NB4 (cell line): ENCODE results near the gene LRRC4.

Experiments
- MYC ChIP-seq: IDR thresholded peaks from 2 replicates; pipeline ENCODE4 v1.6.1; 2011; ENCODE audit warnings: low read depth, low read length
- POLR2A ChIP-seq: IDR thresholded peaks from 2 replicates; pipeline ENCODE4 v1.6.1; 2011; ENCODE audit warnings: mild to moderate bottlenecking; ENCODE audit not compliant: insufficient read length; ENCODE audit errors: extremely low read depth
- TF ChIP-seq, protein P1 (sequence below): IDR thresholded peaks from one replicate; pipeline ENCODE4 v1.5.1; 2012; ENCODE audit warnings: low read depth, low read length
- TF ChIP-seq, protein P2 (sequence below): IDR thresholded peaks from 2 replicates; pipeline ENCODE4 v1.6.1; 2011; ENCODE audit warnings: low read depth, low read length

DNA sequence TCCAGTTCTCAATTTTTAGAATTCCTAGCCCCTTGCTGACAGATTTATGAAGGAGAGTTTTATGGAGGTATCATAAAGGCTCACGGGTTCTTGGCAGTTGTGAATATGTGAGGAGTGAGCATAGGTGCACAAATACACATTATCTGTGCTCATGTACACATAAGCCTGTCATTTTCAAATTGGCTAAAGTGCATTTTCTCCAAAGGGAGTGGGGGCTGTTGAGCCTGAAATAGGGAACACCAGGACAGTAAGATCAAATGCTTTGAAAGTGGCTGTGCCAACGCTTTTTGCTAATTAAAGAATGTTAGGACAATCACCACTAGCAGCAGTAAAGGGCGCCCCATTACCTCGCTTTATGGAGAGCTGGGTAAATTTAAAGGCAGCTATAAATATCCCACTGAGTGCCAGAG lies 8.3 kb upstream of the LRRC4 start:
- TF ChIP-seq, protein P1, sequence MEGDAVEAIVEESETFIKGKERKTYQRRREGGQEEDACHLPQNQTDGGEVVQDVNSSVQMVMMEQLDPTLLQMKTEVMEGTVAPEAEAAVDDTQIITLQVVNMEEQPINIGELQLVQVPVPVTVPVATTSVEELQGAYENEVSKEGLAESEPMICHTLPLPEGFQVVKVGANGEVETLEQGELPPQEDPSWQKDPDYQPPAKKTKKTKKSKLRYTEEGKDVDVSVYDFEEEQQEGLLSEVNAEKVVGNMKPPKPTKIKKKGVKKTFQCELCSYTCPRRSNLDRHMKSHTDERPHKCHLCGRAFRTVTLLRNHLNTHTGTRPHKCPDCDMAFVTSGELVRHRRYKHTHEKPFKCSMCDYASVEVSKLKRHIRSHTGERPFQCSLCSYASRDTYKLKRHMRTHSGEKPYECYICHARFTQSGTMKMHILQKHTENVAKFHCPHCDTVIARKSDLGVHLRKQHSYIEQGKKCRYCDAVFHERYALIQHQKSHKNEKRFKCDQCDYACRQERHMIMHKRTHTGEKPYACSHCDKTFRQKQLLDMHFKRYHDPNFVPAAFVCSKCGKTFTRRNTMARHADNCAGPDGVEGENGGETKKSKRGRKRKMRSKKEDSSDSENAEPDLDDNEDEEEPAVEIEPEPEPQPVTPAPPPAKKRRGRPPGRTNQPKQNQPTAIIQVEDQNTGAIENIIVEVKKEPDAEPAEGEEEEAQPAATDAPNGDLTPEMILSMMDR = no peak
- TF ChIP-seq POLR2A = no peak
- TF ChIP-seq, protein P2, sequence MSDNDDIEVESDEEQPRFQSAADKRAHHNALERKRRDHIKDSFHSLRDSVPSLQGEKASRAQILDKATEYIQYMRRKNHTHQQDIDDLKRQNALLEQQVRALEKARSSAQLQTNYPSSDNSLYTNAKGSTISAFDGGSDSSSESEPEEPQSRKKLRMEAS = no peak
- no peak for TF ChIP-seq MYC
